Body of pancreas (tissue), 4 donors: ENCODE measurements around the gene RER1. TPM values are rescaled to one million over a fixed set of nuclear protein-coding genes. Genes with fewer than 3 reads are reported as not detected.

ENCODE experiments used
- ATAC-seq: fragments of 150-250 bp; one replicate; pipeline ENCODE4 v1.9.1; 2016
- DNase-seq, 4 donors: peaks; one replicate each; pipeline ENCODE4 v3.0.0-alpha.2; 2019
- H3K27ac ChIP-seq, 4 donors: fragments of 200-600 bp; sonication (generic); 1 replicate in 3 of 4; 2 replicates in 1 of 4; pipeline versions ENCODE4 v1.5.1 to v1.6.1; 2016 to 2019; ENCODE audit warnings: mild to moderate bottlenecking in 1 of 4, mixed read lengths in 1 of 4, moderate library complexity in 1 of 4
- H3K27me3 ChIP-seq, 2 donors: fragments of 200-600 bp; sonication (generic); one replicate each; pipeline ENCODE4 v1.6.0; 2016; ENCODE audit warnings: mild to moderate bottlenecking in 1 of 2
- H3K36me3 ChIP-seq, 2 donors: fragments of 200-600 bp; sonication (generic); replicated peaks in 1 of 2; 2 replicates each; pipeline ENCODE4 v1.5.1; 2016; ENCODE audit warnings: low read depth in 2 of 2; ENCODE audit not compliant: insufficient read depth in 1 of 2
- H3K4me1 ChIP-seq: fragments of 200-600 bp; sonication (generic); one replicate; pipeline ENCODE4 v1.6.0; 2016
- H3K4me3 ChIP-seq, 2 donors: fragments of 200-600 bp; sonication (generic); 1 replicate in 1 of 2; 2 replicates in 1 of 2; pipeline ENCODE4 v1.5.1; 2016 to 2019
- H3K9me3 ChIP-seq, 3 donors: fragments of 200-600 bp; sonication (generic); 1 replicate in 2 of 3; 2 replicates in 1 of 3; pipeline ENCODE4 v1.5.1; 2016
- CTCF ChIP-seq, 7 experiments: fragments of 450-650 bp in 4 of 7; fragments of 200-600 bp in 3 of 7; sonication (generic) in 3 of 7; IDR thresholded peaks; one replicate each; pipeline ENCODE4 v1.5.1; 2016 to 2019; ENCODE audit warnings: antibody characterized with exemption in 7 of 7
- POLR2A ChIP-seq, 3 donors: fragments of 450-650 bp; IDR thresholded peaks; one replicate each; pipeline ENCODE4 v1.6.1; 2016; ENCODE audit warnings: antibody characterized with exemption in 3 of 3, mild to moderate bottlenecking in 2 of 3
- WGBS, 2 donors: methylation state at CpG; one replicate each; pipeline ENCODE4 v1.1.5; 2017; 5-methylcytosine and 5-hydroxymethylcytosine counted together
- intact Hi-C: fragments of 100-400 bp; cut with DNase I; formaldehyde crosslinking; loops from one replicate; pipeline ENCODE4 v1.15.1; 2023
- total RNA-seq, 2 donors: library from RNA; depleted of rRNA; stranded (reverse); fragments of >200 nt; gene quantifications; one replicate each; pipeline ENCODE4 v1.1.0, GENCODE V29; 2016

Gene RER1
- total RNA-seq, 2 donors from 2014 or later = 50.3 to 57.7 TPM

- H3K9me3 ChIP-seq = no peaks in the 10 kb centered on the region
- H3K4me1 ChIP-seq = peaks cover 7% of the 10 kb centered on the region
- DNase-seq (no peak), ATAC-seq (no peak)
- no peak overlapping the region for H3K4me3 ChIP-seq
- no peak overlapping the region for H3K27ac ChIP-seq
- 58 to 69% methylated on average over 11 to 25 of the region's 25 CpGs for WGBS, 2 donors
- TF ChIP-seq POLR2A (IDR thresholded peaks at IDR 0.05) = no peak
- no peak for TF ChIP-seq CTCF (IDR thresholded peaks at IDR 0.05)
- no peaks in the 10 kb centered on the region for H3K27me3 ChIP-seq
- no peaks in the 10 kb centered on the region for H3K36me3 ChIP-seq
- intact Hi-C loops = no loop called here
Observed at GRCh38 chr1:2376931-2377672, 14.5 kb upstream of the RER1 start.

- Histone ChIP-seq H3K27me3 (no peaks in the 10 kb centered on the region), H3K4me3 (no peak overlapping the region), H3K9me3 (no peaks in the 10 kb centered on the region), H3K27ac (no peak overlapping the region), H3K36me3 (no peaks in the 10 kb centered on the region), H3K4me1 (peaks cover 7% of the 10 kb centered on the region)
- intact Hi-C loops = no loop called here
- ATAC-seq (no peak), DNase-seq (peak in 1 of 4 donors; percentile 8)
- 65 to 68% methylated on average over 4 to 15 of the region's 16 CpGs for WGBS, 2 donors
- TF ChIP-seq POLR2A (IDR thresholded peaks at IDR 0.05) = no peak
- no peak for TF ChIP-seq CTCF (IDR thresholded peaks at IDR 0.05)
Observed at GRCh38 chr1:2377751-2378440, 13.7 kb upstream of the RER1 start.

- 87% methylated on average over 24 of the region's 24 CpGs; no CpG with 5 or more reads in 1 of the 2 donors for whole genome bisulfite sequencing, 2 donors
- DNase-seq (no peak), ATAC-seq (no peak)
- Histone ChIP-seq H3K9me3 (no peaks in the 10 kb centered on the region), H3K27me3 (no peaks in the 10 kb centered on the region), H3K4me1 (peaks cover 7% of the 10 kb centered on the region), H3K27ac (no peak overlapping the region), H3K36me3 (no peaks in the 10 kb centered on the region), H3K4me3 (no peak overlapping the region)
- intact Hi-C loops = no loop called here
- TF ChIP-seq CTCF (IDR thresholded peaks at IDR 0.05) (no peak), POLR2A (IDR thresholded peaks at IDR 0.05) (no peak)
Observed at GRCh38 chr1:2378441-2378851, 13.2 kb upstream of the RER1 start.

- TF ChIP-seq POLR2A (IDR thresholded peaks at IDR 0.05) (no peak), CTCF (IDR thresholded peaks at IDR 0.05) (no peak)
- DNase-seq (no peak), ATAC-seq (no peak)
- intact Hi-C loops = no loop called here
- no peaks in the 10 kb centered on the region for H3K9me3 ChIP-seq
- WGBS, 2 donors = 76 to 77% methylated on average over 18 of the region's 18 CpGs
- H3K36me3 ChIP-seq = no peaks in the 10 kb centered on the region
- no peak overlapping the region for H3K4me3 ChIP-seq
- no peaks in the 10 kb centered on the region for H3K27me3 ChIP-seq
- H3K4me1 ChIP-seq = peaks cover 7% of the 10 kb centered on the region
- no peak overlapping the region for H3K27ac ChIP-seq
Observed at GRCh38 chr1:2378956-2379732, 12.5 kb upstream of the RER1 start.
